WTC11 (cell line): ENCODE results near the gene PPM1D. TPM values are rescaled to one million over a fixed set of nuclear protein-coding genes. Genes with fewer than 3 reads are reported as not detected.
"Not testable (repeated sequence)": the region's sequence is repeated elsewhere in the genome, so short reads cannot be mapped to it uniquely, and the experiment has no call there.

ENCODE experiments used
- ATAC-seq: fragments of 200-7000 bp; cut with Tn5 transposase; 2 replicates; pipeline ENCODE4 v1.10.0; 2021; ENCODE audit warnings: mild to moderate bottlenecking, moderate library complexity
- CTCF ChIA-PET: fragments of 300-600 bp; sonication (Branson Sonifier 250); formaldehyde crosslinking; loops from one replicate; lab custom pipeline; 2021; ENCODE audit warnings: antibody characterized with exemption; lab: Charles Lee
- POLR2A ChIA-PET: fragments of 350-600 bp; sonication (Branson Sonifier 250); formaldehyde crosslinking; loops from one replicate; lab custom pipeline; 2021; ENCODE audit warnings: antibody characterized with exemption; lab: Charles Lee
- DNase-seq: peaks from one replicate; pipeline ENCODE4 v3.0.0; 2021; ENCODE audit warnings: low spot score
- H3K27ac Mint-ChIP-seq: 2 replicates; pipeline ENCODE4 v1.8.0; 2021; ENCODE audit warnings: mixed read lengths
- H3K27me3 Mint-ChIP-seq: 2 replicates; pipeline ENCODE4 v1.8.0; 2021; ENCODE audit warnings: low read depth, mild to moderate bottlenecking, moderate library complexity, mixed read lengths
- H3K36me3 Mint-ChIP-seq: 2 replicates; pipeline ENCODE4 v1.8.0; 2021; ENCODE audit warnings: mixed read lengths
- H3K4me1 Mint-ChIP-seq: 2 replicates; pipeline ENCODE4 v1.8.0; 2022; ENCODE audit warnings: mixed read lengths
- H3K4me3 Mint-ChIP-seq: 2 replicates; pipeline ENCODE4 v1.8.0; 2021; ENCODE audit warnings: mild to moderate bottlenecking, moderate library complexity, mixed read lengths
- H3K9me3 Mint-ChIP-seq: 2 replicates; pipeline ENCODE4 v1.8.0; 2021; ENCODE audit warnings: mixed read lengths
- ATF1 ChIP-seq: sonication (generic); formaldehyde crosslinking; IDR thresholded peaks from 2 replicates; pipeline ENCODE4 v1.8.1; 2023; ENCODE audit warnings: mild to moderate bottlenecking, moderate library complexity, missing genetic modification reagents
- ATF3 ChIP-seq: sonication (generic); formaldehyde crosslinking; conservative IDR thresholded peaks from 2 replicates; pipeline ENCODE4 v1.8.1; 2022; ENCODE audit warnings: mild to moderate bottlenecking, missing genetic modification reagents
- ESRRA ChIP-seq: sonication (generic); formaldehyde crosslinking; IDR thresholded peaks from 2 replicates; pipeline ENCODE4 v1.8.1; 2022; ENCODE audit warnings: mild to moderate bottlenecking, missing genetic modification reagents, borderline replicate concordance
- ETV6 ChIP-seq: sonication (generic); formaldehyde crosslinking; IDR thresholded peaks from 2 replicates; pipeline ENCODE4 v1.8.1; 2022; ENCODE audit warnings: mild to moderate bottlenecking, missing genetic modification reagents
- NR1H2 ChIP-seq: sonication (generic); formaldehyde crosslinking; IDR thresholded peaks from 2 replicates; pipeline ENCODE4 v1.9.0; 2021; ENCODE audit warnings: mild to moderate bottlenecking, moderate library complexity, missing genetic modification reagents
- OVOL2 ChIP-seq: fragments of 250-450 bp; sonication (Bioruptor Pico); IDR thresholded peaks from 2 replicates; pipeline ENCODE4 v1.9.0; 2021; ENCODE audit warnings: mild to moderate bottlenecking, borderline replicate concordance
- TEAD4 ChIP-seq: sonication (generic); formaldehyde crosslinking; IDR thresholded peaks from 2 replicates; pipeline ENCODE4 v1.8.0; 2022; ENCODE audit warnings: mild to moderate bottlenecking, missing genetic modification reagents
- ZBTB43 ChIP-seq: sonication (generic); formaldehyde crosslinking; IDR thresholded peaks from 2 replicates; pipeline ENCODE4 v1.8.1; 2023; ENCODE audit warnings: mild to moderate bottlenecking, missing genetic modification reagents
- ZNF121 ChIP-seq: sonication (generic); formaldehyde crosslinking; IDR thresholded peaks from 2 replicates; pipeline ENCODE4 v1.8.0; 2023; ENCODE audit warnings: missing genetic modification reagents
- ZNF317 ChIP-seq: sonication (generic); formaldehyde crosslinking; IDR thresholded peaks from 2 replicates; pipeline ENCODE4 v1.8.1; 2023; ENCODE audit warnings: low read depth, mild to moderate bottlenecking, moderate library complexity, missing genetic modification reagents, borderline replicate concordance
- total RNA-seq: library from RNA; stranded (reverse); gene quantifications from 3 replicates; pipeline ENCODE4 v1.2.3, GENCODE V29; 2021
- TF ChIP-seq, protein P1 (sequence below): sonication (generic); formaldehyde crosslinking; IDR thresholded peaks from 2 replicates; pipeline ENCODE4 v1.8.0; 2022; ENCODE audit warnings: mild to moderate bottlenecking, missing genetic modification reagents

PPM1D gene
- total RNA-seq, 1 experiment from 2014 or later: 20.4 TPM

DNA sequence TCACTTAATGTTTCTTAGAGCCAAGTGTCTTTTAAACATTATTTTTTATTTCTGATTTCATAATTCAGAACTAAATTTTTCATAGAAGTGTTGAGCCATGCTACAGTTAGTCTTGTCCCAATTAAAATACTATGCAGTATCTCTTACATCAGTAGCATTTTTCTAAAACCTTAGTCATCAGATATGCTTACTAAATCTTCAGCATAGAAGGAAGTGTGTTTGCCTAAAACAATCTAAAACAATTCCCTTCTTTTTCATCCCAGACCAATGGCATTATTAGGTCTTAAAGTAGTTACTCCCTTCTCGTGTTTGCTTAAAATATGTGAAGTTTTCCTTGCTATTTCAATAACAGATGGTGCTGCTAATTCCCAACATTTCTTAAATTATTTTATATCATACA lies 64.0 kb downstream of the PPM1D start:
- ATAC-seq: no peak
- CTCF ChIA-PET: no interaction called here
- no peak overlapping the region for H3K27ac Mint-ChIP-seq

GRCh38 chr17:60665602-60666001 lies 65.6 kb downstream of the PPM1D start:
- no peak overlapping the region for H3K4me3 Mint-ChIP-seq

More for the DNA sequence above, 64.0 kb downstream of the PPM1D start:
- H3K36me3 Mint-ChIP-seq: peaks cover 13% of the 10 kb centered on the region
- no peaks in the 10 kb centered on the region for H3K4me1 Mint-ChIP-seq
- no peaks in the 10 kb centered on the region for H3K9me3 Mint-ChIP-seq
- DNase-seq: no peak
- no peak for TF ChIP-seq NR1H2 (CRISPR knock-in tag)
- TF ChIP-seq ETV6 (CRISPR knock-in tag): no peak
- no peak for TF ChIP-seq OVOL2 (CRISPR knock-in tag)
- H3K4me3 Mint-ChIP-seq: no peak overlapping the region
- no peaks in the 10 kb centered on the region for H3K27me3 Mint-ChIP-seq
- POLR2A ChIA-PET: no interaction called here

GRCh38 chr17:60668741-60669140 lies 68.7 kb downstream of the PPM1D start:
- ATAC-seq, H3K36me3 Mint-ChIP-seq, H3K9me3 Mint-ChIP-seq, H3K27ac Mint-ChIP-seq, DNase-seq, POLR2A ChIA-PET, CTCF ChIA-PET, H3K27me3 Mint-ChIP-seq, H3K4me1 Mint-ChIP-seq, H3K4me3 Mint-ChIP-seq: not testable (repeated sequence)

More at GRCh38 chr17:60665602-60666001, 65.6 kb downstream of the PPM1D start:
- TF ChIP-seq ATF3 (CRISPR knock-in tag): no peak
- TF ChIP-seq, all 79 proteins: peak for 0
- Mint-ChIP-seq H3K36me3 (peaks cover 13% of the 10 kb centered on the region), H3K27ac (no peak overlapping the region), H3K9me3 (no peaks in the 10 kb centered on the region), H3K27me3 (no peaks in the 10 kb centered on the region), H3K4me1 (no peaks in the 10 kb centered on the region)
- ChIA-PET POLR2A (no interaction called here), CTCF (no interaction called here)
- no peak for ATAC-seq
- no peak for DNase-seq

- TF ChIP-seq ESRRA (CRISPR knock-in tag) (no peak), ZBTB43 (no peak), TEAD4 (no peak), ATF1 (CRISPR knock-in tag) (no peak), ZNF121 (CRISPR knock-in tag) (no peak), ZNF317 (CRISPR knock-in tag) (no peak)
- TF ChIP-seq, protein P1, sequence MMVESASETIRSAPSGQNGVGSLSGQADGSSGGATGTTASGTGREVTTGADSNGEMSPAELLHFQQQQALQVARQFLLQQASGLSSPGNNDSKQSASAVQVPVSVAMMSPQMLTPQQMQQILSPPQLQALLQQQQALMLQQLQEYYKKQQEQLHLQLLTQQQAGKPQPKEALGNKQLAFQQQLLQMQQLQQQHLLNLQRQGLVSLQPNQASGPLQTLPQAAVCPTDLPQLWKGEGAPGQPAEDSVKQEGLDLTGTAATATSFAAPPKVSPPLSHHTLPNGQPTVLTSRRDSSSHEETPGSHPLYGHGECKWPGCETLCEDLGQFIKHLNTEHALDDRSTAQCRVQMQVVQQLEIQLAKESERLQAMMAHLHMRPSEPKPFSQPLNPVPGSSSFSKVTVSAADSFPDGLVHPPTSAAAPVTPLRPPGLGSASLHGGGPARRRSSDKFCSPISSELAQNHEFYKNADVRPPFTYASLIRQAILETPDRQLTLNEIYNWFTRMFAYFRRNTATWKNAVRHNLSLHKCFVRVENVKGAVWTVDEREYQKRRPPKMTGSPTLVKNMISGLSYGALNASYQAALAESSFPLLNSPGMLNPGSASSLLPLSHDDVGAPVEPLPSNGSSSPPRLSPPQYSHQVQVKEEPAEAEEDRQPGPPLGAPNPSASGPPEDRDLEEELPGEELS (CRISPR knock-in tag): no peak
- ATAC-seq: no peak
- no peaks in the 10 kb centered on the region for H3K27me3 Mint-ChIP-seq
Measured at GRCh38 chr17:60671482-60671881, 71.5 kb downstream of the PPM1D start.

GRCh38 chr17:60674637-60675036 lies 74.6 kb downstream of the PPM1D start:
- H3K4me1 Mint-ChIP-seq, H3K27me3 Mint-ChIP-seq, ATAC-seq, H3K36me3 Mint-ChIP-seq, POLR2A ChIA-PET, DNase-seq, H3K27ac Mint-ChIP-seq, H3K4me3 Mint-ChIP-seq: not testable (repeated sequence)
- CTCF ChIA-PET: interaction anchor here (0.6 to 1.1 kb wide), 2 partner anchors 105 to 680 kb away, joined by 4 to 5 read pairs; no protein-coding TSS in a partner anchor
- peaks cover 10% of the 10 kb centered on the region for H3K9me3 Mint-ChIP-seq

More at GRCh38 chr17:60671482-60671881, 71.5 kb downstream of the PPM1D start:
- H3K27ac Mint-ChIP-seq: no peak overlapping the region
- no peaks in the 10 kb centered on the region for H3K4me1 Mint-ChIP-seq
- peaks cover 10% of the 10 kb centered on the region for H3K9me3 Mint-ChIP-seq
- CTCF ChIA-PET: interaction anchor here (0.6 to 1.0 kb wide), 2 partner anchors 32 to 529 kb away, joined by 3 read pairs; no protein-coding TSS in a partner anchor
- POLR2A ChIA-PET: no interaction called here
- H3K36me3 Mint-ChIP-seq: no peaks in the 10 kb centered on the region
- no peak overlapping the region for H3K4me3 Mint-ChIP-seq
- no peak for DNase-seq
